ENCODE results near the gene PPP1R10. TPM values are rescaled to one million over a fixed set of nuclear protein-coding genes. Genes with fewer than 3 reads are reported as not detected.

PPP1R10 gene
- total RNA-seq, 1 donor from 2014 or later, result 30.0 TPM

DNA sequence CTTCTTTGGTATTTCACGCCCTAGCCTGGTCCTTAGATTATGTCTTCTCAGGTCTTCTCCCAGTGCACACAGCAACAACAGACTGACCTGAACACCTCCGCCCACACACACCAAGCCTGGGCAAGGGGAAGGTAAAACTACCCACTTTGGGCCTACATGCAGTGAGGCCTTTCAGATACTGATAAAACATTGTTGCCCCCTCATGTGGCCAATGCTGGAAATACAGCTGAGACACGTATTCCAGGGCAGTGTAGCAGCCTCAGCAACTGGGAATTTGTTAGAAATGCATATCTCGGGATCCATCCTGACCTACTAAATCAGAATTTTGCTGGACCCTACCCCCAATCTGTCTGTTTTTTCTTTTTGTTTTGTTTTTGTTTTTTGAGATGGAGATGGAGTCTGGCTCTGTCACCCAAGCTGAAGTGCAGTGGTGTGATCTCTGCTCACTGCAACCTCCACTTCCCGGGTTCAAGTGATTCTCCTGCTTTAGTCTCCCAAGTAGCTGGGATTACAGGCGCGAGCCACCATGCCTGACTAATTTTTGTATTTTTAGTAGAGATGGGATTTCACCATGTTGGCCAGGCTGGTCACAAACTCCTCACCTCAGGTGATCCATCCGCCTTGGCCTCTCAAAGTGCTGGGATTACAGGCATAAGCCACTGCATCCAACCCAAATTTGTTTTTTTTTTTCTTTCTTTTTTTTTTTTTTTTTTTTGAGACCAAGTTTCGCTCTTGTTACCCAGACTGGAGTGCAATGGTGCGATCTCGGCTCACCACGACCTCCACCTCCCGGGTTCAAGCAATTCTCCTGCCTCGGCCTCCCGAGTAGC, 19.5 kb downstream of the PPP1R10 start:
- ATAC-seq, result peak; percentile 82

- no peak for ATAC-seq
Observed at GRCh38 chr6:30592287-30592686, 24.8 kb downstream of the PPP1R10 start.

GRCh38 chr6:30591008-30591407, 26.0 kb downstream of the PPP1R10 start:
- peak; percentile 95 for ATAC-seq

GRCh38 chr6:30590509-30590908, 26.5 kb downstream of the PPP1R10 start:
- peak; percentile 21 for ATAC-seq

- no peak for ATAC-seq
Observed at GRCh38 chr6:30589754-30590358, 27.2 kb downstream of the PPP1R10 start.

- ATAC-seq, result no peak
Observed at GRCh38 chr6:30583921-30584320, 33.1 kb downstream of the PPP1R10 start.

- no peak for ATAC-seq
Observed at GRCh38 chr6:30578051-30578450, 39.0 kb downstream of the PPP1R10 start.

GRCh38 chr6:30573113-30573512, 43.9 kb downstream of the PPP1R10 start:
- ATAC-seq, result no peak

GRCh38 chr6:30572148-30572547, 44.9 kb downstream of the PPP1R10 start:
- peak; percentile 44 for ATAC-seq

DNA sequence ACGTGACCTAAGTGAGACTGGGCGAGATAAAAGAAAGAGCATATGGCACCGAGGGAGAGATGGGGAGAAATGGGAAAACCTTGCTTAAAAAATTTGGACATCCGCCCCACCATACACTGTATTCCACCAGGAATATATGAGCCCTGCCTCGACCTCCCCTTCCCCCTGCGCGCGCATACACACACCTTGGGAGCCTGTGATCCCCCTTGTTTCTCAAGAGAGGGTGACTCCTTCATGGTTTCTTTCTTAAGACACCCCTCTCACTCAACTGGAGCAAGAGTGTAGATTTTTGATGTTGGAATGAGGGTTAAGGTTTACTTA, 45.3 kb downstream of the PPP1R10 start:
- ATAC-seq, result peak; percentile 12

DNA sequence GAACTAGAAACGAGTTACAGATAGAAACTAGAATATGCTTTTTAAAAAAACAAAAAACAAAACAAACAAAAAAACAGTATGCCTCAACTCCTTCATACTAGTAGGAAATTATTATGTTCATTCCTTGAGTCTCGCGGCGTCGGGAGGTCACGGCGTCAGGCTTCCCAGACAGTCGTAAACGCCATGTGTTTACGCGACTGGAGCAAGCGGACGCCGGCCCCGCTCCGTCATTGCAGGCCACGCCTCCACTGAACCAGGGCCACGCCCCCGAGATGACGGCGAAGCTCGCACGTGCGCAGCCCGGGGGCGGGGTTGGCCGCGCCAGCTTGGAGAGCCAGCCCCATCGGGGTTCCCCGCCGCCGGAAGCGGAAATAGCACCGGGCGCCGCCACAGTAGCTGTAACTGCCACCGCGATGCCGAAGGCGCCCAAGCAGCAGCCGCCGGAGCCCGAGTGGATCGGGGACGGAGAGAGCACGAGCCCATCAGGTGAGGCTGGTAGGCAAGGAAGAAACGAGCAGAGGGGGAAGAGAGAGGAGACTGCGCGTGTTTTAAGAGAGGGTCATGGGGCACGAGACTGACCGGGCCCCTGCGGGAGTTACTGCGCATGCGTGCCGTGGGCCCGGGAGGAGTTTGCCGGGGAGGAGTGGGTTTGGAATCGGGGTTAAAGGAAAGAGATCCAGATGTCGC, 45.8 kb downstream of the PPP1R10 start, which contains the start of gene ABCF1:
ABCF1 (plus strand) TSS at position 368 of the 687 bp plus-strand sequence; CDS start at position 414, 46 bp downstream.
- ATAC-seq, result peak; percentile 99

GRCh38 chr6:30570740-30571074, 46.3 kb downstream of the PPP1R10 start:
- peak; percentile 17 for ATAC-seq

- ATAC-seq, result no peak
Observed at GRCh38 chr6:30570263-30570662, 46.8 kb downstream of the PPP1R10 start.

DNA sequence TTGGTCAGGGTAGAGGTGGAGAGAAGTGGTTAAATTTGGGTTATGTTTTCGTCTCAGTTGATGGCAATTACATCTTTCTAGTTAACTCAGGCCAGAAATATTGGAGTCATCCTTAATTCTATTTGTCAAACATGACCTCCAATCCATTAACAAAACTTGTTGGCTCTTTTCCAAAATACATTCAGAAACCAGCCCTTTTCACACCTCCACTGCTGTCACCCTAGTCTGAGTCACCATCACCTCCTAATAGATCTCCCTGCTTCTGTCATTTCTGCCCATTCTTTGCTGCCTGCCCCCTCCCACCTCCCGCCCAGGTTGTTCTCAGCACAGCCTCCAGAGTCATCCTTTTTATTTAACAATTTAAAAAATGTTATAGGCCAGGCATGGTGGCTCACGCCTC, 48.8 kb downstream of the PPP1R10 start:
- ATAC-seq, result no peak

DNA sequence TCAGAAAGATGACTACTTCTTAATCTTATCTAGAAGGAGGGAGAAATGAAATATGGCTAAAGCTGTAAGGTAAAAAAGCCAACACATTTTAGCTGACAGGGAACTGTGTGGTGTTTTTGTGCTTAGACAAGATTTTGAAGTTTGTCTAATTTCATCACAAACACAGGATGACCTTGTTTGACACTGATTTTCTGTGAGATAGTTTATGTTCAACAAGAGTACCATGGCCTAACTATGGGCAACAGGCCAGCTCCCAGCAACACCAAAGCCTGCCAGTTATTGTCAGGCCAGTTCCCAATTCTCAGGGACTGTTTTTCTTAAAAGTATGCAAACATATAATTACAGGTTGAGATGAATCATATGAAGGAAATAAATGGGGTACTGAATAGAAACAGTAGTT, 51.3 kb downstream of the PPP1R10 start:
- ATAC-seq, result no peak

- ATAC-seq, result no peak
Observed at GRCh38 chr6:30564114-30564513, 52.9 kb downstream of the PPP1R10 start.

- no peak for ATAC-seq
Observed at GRCh38 chr6:30562470-30563425, 54.3 kb downstream of the PPP1R10 start.

DNA sequence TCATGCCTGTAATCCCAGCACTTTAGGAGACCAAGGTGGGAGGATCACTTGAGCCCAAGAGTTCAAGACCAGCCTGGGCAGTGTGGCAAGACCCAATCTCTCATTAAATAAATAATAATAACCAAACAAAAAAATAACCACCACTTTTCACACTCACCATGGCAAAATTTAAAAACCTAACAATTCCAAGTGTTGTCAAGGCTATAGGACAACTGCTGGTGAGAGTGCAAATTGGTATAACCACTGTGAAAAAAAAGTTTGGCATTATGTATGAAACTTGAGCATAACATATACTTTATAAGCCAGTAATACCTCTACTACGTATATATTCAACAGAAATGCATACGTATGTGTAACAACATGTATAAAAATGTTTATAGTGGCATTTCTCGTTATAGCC, 56.1 kb downstream of the PPP1R10 start:
- no peak for ATAC-seq

GRCh38 chr6:30557683-30557981, 59.4 kb downstream of the PPP1R10 start:
- no peak for ATAC-seq

GRCh38 chr6:30556906-30557682, 59.9 kb downstream of the PPP1R10 start, which contains the start of gene PRR3:
Gene PRR3 (plus strand): TSS chr6:30557295. CDS start chr6:30557345, 50 bp downstream.
- peak; percentile 78 for ATAC-seq

GRCh38 chr6:30556066-30556905, 60.8 kb downstream of the PPP1R10 start, which contains the start of gene GNL1:
Gene GNL1 (minus strand): TSS chr6:30556489. CDS start chr6:30556203, 286 bp downstream.
- ATAC-seq, result peak; percentile 98

Measured in esophagus mucosa (tissue), 1 donor.